Measurements from ENCODE around the gene GREB1L. TPM values are rescaled to one million over a fixed set of nuclear protein-coding genes. Genes with fewer than 3 reads are reported as not detected.

The GREB1L gene
- total RNA-seq, 5 donors from 2014 or later (not counting 1 experiment from before 2014, with no cell fraction given), result 0.09 TPM; not detected in 4

DNA sequence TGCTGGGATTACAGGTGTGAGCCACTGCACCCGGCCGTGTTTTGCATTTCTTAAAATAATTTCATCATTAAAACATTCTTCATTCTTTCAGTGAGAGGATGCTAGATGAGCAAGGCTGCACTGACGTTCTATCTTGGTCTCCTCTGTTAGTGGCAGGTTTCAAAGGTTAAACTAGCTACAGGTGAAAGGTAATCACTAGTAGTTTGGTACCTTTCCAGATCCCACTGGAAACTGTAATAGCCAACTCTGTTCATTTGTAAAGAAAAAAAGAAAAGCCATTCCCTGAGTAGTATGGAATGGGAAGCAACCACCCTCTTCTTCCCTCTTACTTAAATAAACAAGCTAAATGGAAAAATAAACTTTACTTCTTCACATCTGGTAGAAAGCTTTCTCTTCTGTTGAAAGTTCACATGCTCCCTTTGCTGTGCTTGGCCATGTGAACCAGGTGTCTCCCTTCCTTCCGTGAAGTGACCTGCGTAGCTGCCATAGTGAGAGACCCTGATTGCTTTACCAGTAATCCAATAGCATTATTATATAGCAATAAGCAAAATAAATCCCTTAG, 94.0 kb downstream of the GREB1L start:
- POLR2A ChIA-PET, result no interaction called here
- Mint-ChIP-seq H3K4me1 (no peaks in the 10 kb centered on the region), H3K36me3 (no peaks in the 10 kb centered on the region), H3K27me3 (peaks cover 0 to 7% of the 10 kb centered on the region in 2 donors), H3K4me3 (no peak overlapping the region), H3K9me3 (no peaks in the 10 kb centered on the region), H3K27ac (no peak overlapping the region)
- Histone ChIP-seq H3K27ac (ENCODE audit: low read length) (no peak overlapping the region), H3K4me1 (ENCODE audit: control insufficient read depth in 1 of 2, extremely low read depth in 1 of 2, insufficient read depth in 2 of 2, low read length in 2 of 2) (no peaks in the 10 kb centered on the region), H3K9me3 (no peaks in the 10 kb centered on the region), H3K36me3 (ENCODE audit: control insufficient read depth in 2 of 2, extremely low read depth in 1 of 2, insufficient read depth in 1 of 2, low read length in 1 of 2) (no peaks in the 10 kb centered on the region), H3K4me3 (ENCODE audit: control insufficient read depth in 1 of 2, extremely low read depth in 1 of 2, low read length in 1 of 2) (no peak overlapping the region), H3K27me3 (replicated peaks in 1 of 2; ENCODE audit: control insufficient read depth in 2 of 2, extremely low read depth in 1 of 2, insufficient read depth in 2 of 2, low read length in 1 of 2) (peaks cover 0 to 2% of the 10 kb centered on the region in 2 experiments)
- CTCF ChIA-PET, result no interaction called here
- ATAC-seq (replicated peaks in 1 of 4) (no peak), DNase-seq (no peak)
- WGBS (ENCODE audit: insufficient coverage), result no CpG with 5 or more reads among the region's 5 CpGs

DNA sequence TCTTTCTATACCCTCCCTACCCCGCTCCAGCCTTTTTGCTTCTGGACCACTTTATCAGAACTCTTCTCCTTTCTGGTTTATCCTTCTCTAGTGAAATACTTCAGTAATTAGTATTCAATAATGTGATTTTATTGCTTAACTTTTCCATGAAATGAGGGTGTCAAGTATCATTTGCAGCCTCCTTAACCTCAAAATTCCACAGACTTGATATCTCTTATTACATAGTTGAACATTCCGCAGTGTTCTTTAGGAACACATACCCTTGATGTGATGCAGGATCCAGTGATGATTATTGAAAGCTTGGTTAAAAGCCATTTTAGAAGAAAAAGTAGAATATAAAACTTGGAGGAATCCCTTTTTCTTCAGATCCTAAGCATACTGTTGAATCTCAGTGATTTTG, 94.8 kb downstream of the GREB1L start:
- POLR2A ChIA-PET, result no interaction called here
- H3K4me1 Mint-ChIP-seq, result no peaks in the 10 kb centered on the region
- H3K9me3 Mint-ChIP-seq, result no peaks in the 10 kb centered on the region
- Histone ChIP-seq H3K4me1 (ENCODE audit: control insufficient read depth in 1 of 2, extremely low read depth in 1 of 2, insufficient read depth in 2 of 2, low read length in 2 of 2) (no peaks in the 10 kb centered on the region), H3K36me3 (ENCODE audit: control insufficient read depth in 2 of 2, extremely low read depth in 1 of 2, insufficient read depth in 1 of 2, low read length in 1 of 2) (no peaks in the 10 kb centered on the region), H3K27me3 (replicated peaks in 1 of 2; ENCODE audit: control insufficient read depth in 2 of 2, extremely low read depth in 1 of 2, insufficient read depth in 2 of 2, low read length in 1 of 2) (peaks cover 0 to 2% of the 10 kb centered on the region in 2 experiments), H3K27ac (ENCODE audit: low read length) (no peak overlapping the region), H3K9me3 (no peaks in the 10 kb centered on the region), H3K4me3 (ENCODE audit: control insufficient read depth in 1 of 2, extremely low read depth in 1 of 2, low read length in 1 of 2) (no peak overlapping the region)
- CTCF ChIA-PET, result no interaction called here
- no peak overlapping the region for H3K4me3 Mint-ChIP-seq
- H3K36me3 Mint-ChIP-seq, result no peaks in the 10 kb centered on the region
- H3K27ac Mint-ChIP-seq, result no peak overlapping the region
- H3K27me3 Mint-ChIP-seq, result peaks cover 0 to 7% of the 10 kb centered on the region in 2 donors
- DNase-seq (no peak), ATAC-seq (replicated peaks in 1 of 4) (no peak)
- no CpG with 5 or more reads among the region's 2 CpGs for WGBS (ENCODE audit: insufficient coverage)

DNA sequence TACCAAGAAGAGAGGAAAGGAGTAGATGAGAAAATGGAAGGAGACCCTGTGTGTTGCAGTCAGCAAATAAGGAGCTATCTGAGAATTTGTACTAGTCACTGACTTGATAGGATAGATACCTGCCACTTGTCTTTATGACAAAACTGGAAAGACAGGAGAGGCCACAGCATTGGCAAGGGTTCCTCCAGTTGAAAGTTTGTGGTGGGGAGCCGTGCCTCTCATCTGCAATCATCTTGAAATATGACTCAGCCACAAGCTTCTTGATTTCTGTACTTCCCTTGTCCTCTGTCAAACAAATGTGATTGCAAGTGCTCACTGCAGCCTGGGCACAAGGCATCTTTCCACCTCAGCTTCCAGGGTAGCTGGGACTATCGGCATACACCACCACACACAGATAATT, 99.1 kb downstream of the GREB1L start:
- no peak for ATAC-seq (replicated peaks in 1 of 4)
- H3K4me1 Mint-ChIP-seq, result no peaks in the 10 kb centered on the region
- Histone ChIP-seq H3K9me3 (no peaks in the 10 kb centered on the region), H3K4me3 (ENCODE audit: control insufficient read depth in 1 of 2, extremely low read depth in 1 of 2, low read length in 1 of 2) (no peak overlapping the region), H3K36me3 (ENCODE audit: control insufficient read depth in 2 of 2, extremely low read depth in 1 of 2, insufficient read depth in 1 of 2, low read length in 1 of 2) (no peaks in the 10 kb centered on the region), H3K27ac (ENCODE audit: low read length) (no peak overlapping the region), H3K4me1 (ENCODE audit: control insufficient read depth in 1 of 2, extremely low read depth in 1 of 2, insufficient read depth in 2 of 2, low read length in 2 of 2) (no peaks in the 10 kb centered on the region), H3K27me3 (replicated peaks in 1 of 2; ENCODE audit: control insufficient read depth in 2 of 2, extremely low read depth in 1 of 2, insufficient read depth in 2 of 2, low read length in 1 of 2) (peaks cover 0 to 2% of the 10 kb centered on the region in 2 experiments)
- H3K27ac Mint-ChIP-seq, result no peak overlapping the region
- ChIA-PET CTCF (no interaction called here), POLR2A (no interaction called here)
- no peak overlapping the region for H3K4me3 Mint-ChIP-seq
- no CpG with 5 or more reads among the region's 2 CpGs for WGBS (ENCODE audit: insufficient coverage)
- no peak for DNase-seq
- no peaks in the 10 kb centered on the region for H3K36me3 Mint-ChIP-seq
- H3K9me3 Mint-ChIP-seq, result peaks cover 0 to 2% (median 0%) of the 10 kb centered on the region in 3 donors
- peaks cover 0 to 14% of the 10 kb centered on the region in 2 donors for H3K27me3 Mint-ChIP-seq

DNA sequence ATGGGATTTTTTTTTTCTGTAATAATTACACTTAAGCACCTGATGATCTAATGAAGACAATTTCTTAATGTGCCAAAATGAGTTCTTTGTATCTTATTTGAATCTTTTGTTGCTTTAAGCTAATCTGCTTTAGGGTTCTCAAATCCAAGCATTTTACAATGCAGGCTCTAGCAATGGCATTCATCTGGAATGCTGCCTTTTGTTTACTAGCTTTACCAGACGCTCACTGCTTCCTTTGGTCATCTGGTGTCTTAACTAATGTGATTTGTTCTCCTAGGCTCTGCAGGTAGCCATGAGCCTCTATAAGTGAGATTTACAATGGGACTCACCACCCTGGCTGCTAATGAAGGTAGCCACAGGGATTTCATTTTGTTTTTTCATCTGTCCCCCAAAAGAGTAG, 100.3 kb downstream of the GREB1L start:
- H3K27ac ChIP-seq (ENCODE audit: low read length), result no peak overlapping the region
- Mint-ChIP-seq H3K36me3 (no peaks in the 10 kb centered on the region), H3K4me1 (no peaks in the 10 kb centered on the region), H3K27ac (no peak overlapping the region), H3K9me3 (peaks cover 0 to 4% (median 2%) of the 10 kb centered on the region in 3 donors), H3K4me3 (no peak overlapping the region), H3K27me3 (peaks cover 0 to 12% of the 10 kb centered on the region in 2 donors)
- H3K36me3 ChIP-seq (ENCODE audit: control insufficient read depth in 2 of 2, extremely low read depth in 1 of 2, insufficient read depth in 1 of 2, low read length in 1 of 2), result no peaks in the 10 kb centered on the region
- H3K4me3 ChIP-seq (ENCODE audit: control insufficient read depth in 1 of 2, extremely low read depth in 1 of 2, low read length in 1 of 2), result no peak overlapping the region
- no peaks in the 10 kb centered on the region for H3K4me1 ChIP-seq (ENCODE audit: control insufficient read depth in 1 of 2, extremely low read depth in 1 of 2, insufficient read depth in 2 of 2, low read length in 2 of 2)
- peaks cover 0 to 2% of the 10 kb centered on the region in 2 experiments for H3K27me3 ChIP-seq (replicated peaks in 1 of 2; ENCODE audit: control insufficient read depth in 2 of 2, extremely low read depth in 1 of 2, insufficient read depth in 2 of 2, low read length in 1 of 2)
- CTCF ChIA-PET, result no interaction called here
- DNase-seq (no peak), ATAC-seq (replicated peaks in 1 of 4) (no peak)
- POLR2A ChIA-PET, result no interaction called here
- no CpG with 5 or more reads among the region's 1 CpG for WGBS (ENCODE audit: insufficient coverage)
- no peaks in the 10 kb centered on the region for H3K9me3 ChIP-seq

GRCh38 chr18:21344860-21345259, 102.8 kb downstream of the GREB1L start:
- Mint-ChIP-seq H3K36me3 (no peaks in the 10 kb centered on the region), H3K27me3 (peaks cover 0 to 7% of the 10 kb centered on the region in 2 donors), H3K27ac (no peak overlapping the region), H3K4me3 (no peak overlapping the region), H3K4me1 (no peaks in the 10 kb centered on the region), H3K9me3 (peaks cover 0 to 4% (median 2%) of the 10 kb centered on the region in 3 donors)
- no peak overlapping the region for H3K4me3 ChIP-seq (ENCODE audit: control insufficient read depth in 1 of 2, extremely low read depth in 1 of 2, low read length in 1 of 2)
- CTCF ChIA-PET, result no interaction called here
- H3K4me1 ChIP-seq (ENCODE audit: control insufficient read depth in 1 of 2, extremely low read depth in 1 of 2, insufficient read depth in 2 of 2, low read length in 2 of 2), result no peaks in the 10 kb centered on the region
- H3K9me3 ChIP-seq, result no peaks in the 10 kb centered on the region
- DNase-seq (no peak), ATAC-seq (replicated peaks in 1 of 4) (no peak)
- no peak overlapping the region for H3K27ac ChIP-seq (ENCODE audit: low read length)
- 67% methylated on average over 1 of the region's 1 CpG for WGBS (ENCODE audit: insufficient coverage)
- H3K36me3 ChIP-seq (ENCODE audit: control insufficient read depth in 2 of 2, extremely low read depth in 1 of 2, insufficient read depth in 1 of 2, low read length in 1 of 2), result no peaks in the 10 kb centered on the region
- peaks cover 0 to under 1% of the 10 kb centered on the region in 2 experiments for H3K27me3 ChIP-seq (replicated peaks in 1 of 2; ENCODE audit: control insufficient read depth in 2 of 2, extremely low read depth in 1 of 2, insufficient read depth in 2 of 2, low read length in 1 of 2)
- POLR2A ChIA-PET, result no interaction called here

- Histone ChIP-seq H3K27ac (ENCODE audit: low read length) (no peak overlapping the region), H3K4me1 (ENCODE audit: control insufficient read depth in 1 of 2, extremely low read depth in 1 of 2, insufficient read depth in 2 of 2, low read length in 2 of 2) (no peaks in the 10 kb centered on the region), H3K27me3 (replicated peaks in 1 of 2; ENCODE audit: control insufficient read depth in 2 of 2, extremely low read depth in 1 of 2, insufficient read depth in 2 of 2, low read length in 1 of 2) (no peaks in the 10 kb centered on the region), H3K4me3 (ENCODE audit: control insufficient read depth in 1 of 2, extremely low read depth in 1 of 2, low read length in 1 of 2) (no peak overlapping the region), H3K9me3 (no peaks in the 10 kb centered on the region), H3K36me3 (ENCODE audit: control insufficient read depth in 2 of 2, extremely low read depth in 1 of 2, insufficient read depth in 1 of 2, low read length in 1 of 2) (no peaks in the 10 kb centered on the region)
- Mint-ChIP-seq H3K36me3 (no peaks in the 10 kb centered on the region), H3K4me3 (no peak overlapping the region), H3K4me1 (no peaks in the 10 kb centered on the region), H3K27me3 (peaks cover 0 to 7% of the 10 kb centered on the region in 2 donors), H3K27ac (no peak overlapping the region), H3K9me3 (peaks cover 0 to 4% (median 2%) of the 10 kb centered on the region in 3 donors)
- WGBS (ENCODE audit: insufficient coverage), result 100% methylated on average over 2 of the region's 7 CpGs
- ChIA-PET POLR2A (no interaction called here), CTCF (no interaction called here)
- ATAC-seq (replicated peaks in 1 of 4) (no peak), DNase-seq (no peak)
Observed at GRCh38 chr18:21345840-21346239, 103.8 kb downstream of the GREB1L start.

DNA sequence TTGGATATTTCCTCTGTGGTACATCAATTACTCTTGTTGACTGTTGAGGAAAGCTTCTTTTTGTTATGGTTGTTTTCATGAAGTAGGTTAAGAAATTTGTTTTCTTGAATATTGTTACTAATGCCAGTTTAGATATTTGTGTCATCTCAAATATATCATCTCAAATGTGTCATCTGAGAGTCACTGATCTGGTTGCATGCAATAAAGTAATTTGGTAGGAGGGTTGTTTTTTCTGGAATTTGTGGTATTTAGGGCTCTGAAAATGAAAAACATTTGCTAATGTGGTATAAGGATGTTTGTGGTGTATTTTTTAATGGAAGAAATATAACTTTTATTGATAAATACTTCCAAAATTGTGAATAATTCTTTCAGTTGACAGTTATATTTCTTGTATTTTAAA, 117.7 kb downstream of the GREB1L start:
- DNase-seq, result no peak
- no peak overlapping the region for H3K4me3 ChIP-seq (ENCODE audit: control insufficient read depth in 1 of 2, extremely low read depth in 1 of 2, low read length in 1 of 2)
- no peaks in the 10 kb centered on the region for H3K9me3 ChIP-seq
- CTCF ChIA-PET, result no interaction called here
- H3K4me3 Mint-ChIP-seq, result no peak overlapping the region
- no peak for ATAC-seq (replicated peaks in 1 of 4)
- no peaks in the 10 kb centered on the region for H3K9me3 Mint-ChIP-seq
- H3K4me1 Mint-ChIP-seq, result no peaks in the 10 kb centered on the region
- H3K27me3 ChIP-seq (replicated peaks in 1 of 2; ENCODE audit: control insufficient read depth in 2 of 2, extremely low read depth in 1 of 2, insufficient read depth in 2 of 2, low read length in 1 of 2), result no peaks in the 10 kb centered on the region
- no peaks in the 10 kb centered on the region for H3K36me3 ChIP-seq (ENCODE audit: control insufficient read depth in 2 of 2, extremely low read depth in 1 of 2, insufficient read depth in 1 of 2, low read length in 1 of 2)
- POLR2A ChIA-PET, result no interaction called here
- no peak overlapping the region for H3K27ac Mint-ChIP-seq
- no peaks in the 10 kb centered on the region for H3K4me1 ChIP-seq (ENCODE audit: control insufficient read depth in 1 of 2, extremely low read depth in 1 of 2, insufficient read depth in 2 of 2, low read length in 2 of 2)
- no peaks in the 10 kb centered on the region for H3K36me3 Mint-ChIP-seq
- no peak overlapping the region for H3K27ac ChIP-seq (ENCODE audit: low read length)
- peaks cover 6 to 10% of the 10 kb centered on the region in 2 donors for H3K27me3 Mint-ChIP-seq

Measured in T-cell (primary cell).